ENCODE measurements around the gene ZNF518A. TPM values are rescaled to one million over a fixed set of nuclear protein-coding genes. Genes with fewer than 3 reads are reported as not detected.

The ZNF518A gene
- total RNA-seq, 1 experiment from 2014 or later = 11.4 TPM

- H3K4me1 ChIP-seq (replicated peaks; ENCODE audit: insufficient read depth) = no peaks in the 10 kb centered on the region
- no peak overlapping the region for H3K27ac ChIP-seq
- H3F3A ChIP-seq (ENCODE audit: insufficient read depth, low read depth) = no peaks in the 10 kb centered on the region
- no peak overlapping the region for H3K4me3 ChIP-seq
- ChIA-PET POLR2A (ENCODE audit: unreplicated experiment) (no interaction called here), CTCF (no interaction called here)
- no peaks in the 10 kb centered on the region; the same call in 1 of the 2 replicates for H3K9me2 ChIP-seq (ENCODE audit: insufficient read depth)
- H2AFZ ChIP-seq = no peak overlapping the region
- H3K27me3 ChIP-seq (ENCODE audit: insufficient read depth, low read depth) = no peaks in the 10 kb centered on the region
- no peak for DNase-seq
- no peaks in the 10 kb centered on the region for H4K20me1 ChIP-seq (ENCODE audit: insufficient read depth)
- TF ChIP-seq EZH2 (IDR thresholded peaks at IDR 0.05; ENCODE audit: low read depth) = no peak
- TF ChIP-seq, protein P1, sequence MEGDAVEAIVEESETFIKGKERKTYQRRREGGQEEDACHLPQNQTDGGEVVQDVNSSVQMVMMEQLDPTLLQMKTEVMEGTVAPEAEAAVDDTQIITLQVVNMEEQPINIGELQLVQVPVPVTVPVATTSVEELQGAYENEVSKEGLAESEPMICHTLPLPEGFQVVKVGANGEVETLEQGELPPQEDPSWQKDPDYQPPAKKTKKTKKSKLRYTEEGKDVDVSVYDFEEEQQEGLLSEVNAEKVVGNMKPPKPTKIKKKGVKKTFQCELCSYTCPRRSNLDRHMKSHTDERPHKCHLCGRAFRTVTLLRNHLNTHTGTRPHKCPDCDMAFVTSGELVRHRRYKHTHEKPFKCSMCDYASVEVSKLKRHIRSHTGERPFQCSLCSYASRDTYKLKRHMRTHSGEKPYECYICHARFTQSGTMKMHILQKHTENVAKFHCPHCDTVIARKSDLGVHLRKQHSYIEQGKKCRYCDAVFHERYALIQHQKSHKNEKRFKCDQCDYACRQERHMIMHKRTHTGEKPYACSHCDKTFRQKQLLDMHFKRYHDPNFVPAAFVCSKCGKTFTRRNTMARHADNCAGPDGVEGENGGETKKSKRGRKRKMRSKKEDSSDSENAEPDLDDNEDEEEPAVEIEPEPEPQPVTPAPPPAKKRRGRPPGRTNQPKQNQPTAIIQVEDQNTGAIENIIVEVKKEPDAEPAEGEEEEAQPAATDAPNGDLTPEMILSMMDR (conservative IDR thresholded peaks at IDR 0.05) = no peak
- H3K4me2 ChIP-seq = no peak overlapping the region
- BruUV-seq (replicated peaks) = no TSS peak
- no peaks in the 10 kb centered on the region for H3K79me2 ChIP-seq (ENCODE audit: low read depth)
- intact Hi-C loops (cut with micrococcal nuclease; ENCODE audit: unreplicated experiment) = no loop called here
- H3K9me3 ChIP-seq (ENCODE audit: insufficient read depth, low read depth) = no peaks in the 10 kb centered on the region
- no peaks in the 10 kb centered on the region for H3K36me3 ChIP-seq (ENCODE audit: low read depth)
Observed at GRCh38 chr10:96112531-96112930, 17.6 kb upstream of the ZNF518A start.

- H3K4me1 ChIP-seq (replicated peaks; ENCODE audit: insufficient read depth) = no peaks in the 10 kb centered on the region
- POLR2A ChIA-PET (ENCODE audit: unreplicated experiment) = interaction anchor here (0.6 kb wide), 1 partner anchor 1300 kb away, joined by 3 read pairs; no protein-coding TSS in a partner anchor
- no peak for DNase-seq
Observed at GRCh38 chr10:96118604-96119450, 11.3 kb upstream of the ZNF518A start.

DNA sequence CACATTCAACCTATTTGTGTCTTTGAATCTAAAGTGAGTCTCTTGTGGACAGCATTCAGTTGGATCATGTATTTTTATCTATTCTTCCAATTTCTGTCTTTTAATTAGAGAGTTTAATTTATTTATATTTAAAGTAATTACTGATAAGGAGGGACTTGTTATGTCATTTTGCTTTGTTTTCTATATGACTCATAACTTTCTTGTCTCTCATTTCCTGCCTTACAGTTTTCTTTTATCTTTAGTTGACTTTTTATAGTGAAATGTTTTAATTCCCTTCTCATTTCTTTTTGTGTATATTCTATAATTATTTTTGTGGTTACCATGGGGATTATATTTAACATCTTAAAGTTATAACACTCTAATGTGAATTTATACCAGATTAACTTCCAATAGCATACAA, 7.3 kb upstream of the ZNF518A start:
- Histone ChIP-seq H3K27me3 (ENCODE audit: insufficient read depth, low read depth) (no peaks in the 10 kb centered on the region), H4K20me1 (ENCODE audit: insufficient read depth) (no peaks in the 10 kb centered on the region), H3K79me2 (ENCODE audit: low read depth) (no peaks in the 10 kb centered on the region), H3K27ac (no peak overlapping the region), H3K4me1 (replicated peaks; ENCODE audit: insufficient read depth) (peaks cover 14% of the 10 kb centered on the region), H3F3A (ENCODE audit: insufficient read depth, low read depth) (no peaks in the 10 kb centered on the region), H3K4me2 (no peak overlapping the region), H2AFZ (no peak overlapping the region), H3K9me3 (ENCODE audit: insufficient read depth, low read depth) (no peaks in the 10 kb centered on the region), H3K36me3 (ENCODE audit: low read depth) (no peaks in the 10 kb centered on the region), H3K9me2 (ENCODE audit: insufficient read depth) (no peaks in the 10 kb centered on the region), H3K4me3 (no peak overlapping the region)
- DNase-seq = no peak
- TF ChIP-seq, protein P1 (conservative IDR thresholded peaks at IDR 0.05) = no peak
- no peak for TF ChIP-seq EZH2 (IDR thresholded peaks at IDR 0.05; ENCODE audit: low read depth)
- ChIA-PET CTCF (no interaction called here), POLR2A (ENCODE audit: unreplicated experiment) (interaction anchor here (0.6 kb wide), 1 partner anchor 713 kb away, joined by 4 read pairs; no protein-coding TSS in a partner anchor)
- intact Hi-C loops (cut with micrococcal nuclease; ENCODE audit: unreplicated experiment) = loop anchor here (10.0 kb wide), 1 partner anchor 218 kb away; the partner anchor contains the start of gene CC2D2B
- no TSS peak for BruUV-seq (replicated peaks)

More at GRCh38 chr10:96118604-96119450, 11.3 kb upstream of the ZNF518A start:
- CTCF ChIA-PET = no interaction called here
- no peaks in the 10 kb centered on the region; the same call in 1 of the 2 replicates for H3K9me2 ChIP-seq (ENCODE audit: insufficient read depth)
- no peaks in the 10 kb centered on the region for H4K20me1 ChIP-seq (ENCODE audit: insufficient read depth)
- no peaks in the 10 kb centered on the region for H3K79me2 ChIP-seq (ENCODE audit: low read depth)
- intact Hi-C loops (cut with micrococcal nuclease; ENCODE audit: unreplicated experiment) = no loop called here
- no peak overlapping the region for H3K27ac ChIP-seq
- no peak overlapping the region for H3K4me2 ChIP-seq
- H3K9me3 ChIP-seq (ENCODE audit: insufficient read depth, low read depth) = no peaks in the 10 kb centered on the region
- TF ChIP-seq, protein P1 (conservative IDR thresholded peaks at IDR 0.05) = no peak
- no peak for TF ChIP-seq EZH2 (IDR thresholded peaks at IDR 0.05; ENCODE audit: low read depth)
- H3K4me3 ChIP-seq = no peak overlapping the region
- no peak overlapping the region for H2AFZ ChIP-seq
- H3F3A ChIP-seq (ENCODE audit: insufficient read depth, low read depth) = no peaks in the 10 kb centered on the region
- H3K36me3 ChIP-seq (ENCODE audit: low read depth) = no peaks in the 10 kb centered on the region
- no TSS peak for BruUV-seq (replicated peaks)
- no peaks in the 10 kb centered on the region for H3K27me3 ChIP-seq (ENCODE audit: insufficient read depth, low read depth)
